RWPE2 (cell line): ENCODE data around the gene ARFIP1.

Experiments
- ATAC-seq: fragments of 200-7000 bp; cut with Tn5 transposase; 3 replicates; pipeline ENCODE4 v1.9.1; 2021; ENCODE audit warnings: low read depth
- DNase-seq: peaks from one replicate; pipeline ENCODE4 v3.0.0-alpha.2; 2020; ENCODE audit warnings: low spot score
- H3K27ac ChIP-seq: fragments of 450-650 bp; 2 replicates; pipeline ENCODE4 v1.5.1; 2017; ENCODE audit warnings: mild to moderate bottlenecking; ENCODE audit not compliant: poor library complexity, severe bottlenecking
- H3K27me3 ChIP-seq: fragments of 250-450 bp; sonication (Bioruptor Pico); 2 replicates; pipeline ENCODE4 v1.5.1; 2021; ENCODE audit warnings: mild to moderate bottlenecking, moderate library complexity; ENCODE audit not compliant: insufficient read depth, poor library complexity, severe bottlenecking
- H3K36me3 ChIP-seq: fragments of 250-450 bp; sonication (Bioruptor Pico); 2 replicates; pipeline ENCODE4 v1.5.1; 2020; ENCODE audit warnings: low read depth, mild to moderate bottlenecking, moderate library complexity
- H3K4me1 ChIP-seq: fragments of 250-450 bp; sonication (Bioruptor Pico); 2 replicates; pipeline ENCODE4 v1.5.1; 2021; ENCODE audit warnings: mild to moderate bottlenecking, moderate library complexity; ENCODE audit not compliant: insufficient read depth, poor library complexity, severe bottlenecking
- H3K4me3 ChIP-seq: fragments of 250-450 bp; sonication (Bioruptor Pico); 2 replicates; pipeline ENCODE4 v1.5.1; 2021; ENCODE audit warnings: mild to moderate bottlenecking, moderate library complexity; ENCODE audit not compliant: severe bottlenecking
- H3K9me3 ChIP-seq: fragments of 250-450 bp; sonication (Bioruptor Pico); 2 replicates; pipeline ENCODE4 v1.5.1; 2021; ENCODE audit warnings: mild to moderate bottlenecking, moderate library complexity; ENCODE audit not compliant: severe bottlenecking
- TF ChIP-seq, protein P1 (sequence below): fragments of 450-650 bp; IDR thresholded peaks from one replicate; pipeline ENCODE4 v1.5.1; 2017; ENCODE audit warnings: mild to moderate bottlenecking, moderate library complexity; ENCODE audit not compliant: poor library complexity, severe bottlenecking

The ARFIP1 gene

DNA sequence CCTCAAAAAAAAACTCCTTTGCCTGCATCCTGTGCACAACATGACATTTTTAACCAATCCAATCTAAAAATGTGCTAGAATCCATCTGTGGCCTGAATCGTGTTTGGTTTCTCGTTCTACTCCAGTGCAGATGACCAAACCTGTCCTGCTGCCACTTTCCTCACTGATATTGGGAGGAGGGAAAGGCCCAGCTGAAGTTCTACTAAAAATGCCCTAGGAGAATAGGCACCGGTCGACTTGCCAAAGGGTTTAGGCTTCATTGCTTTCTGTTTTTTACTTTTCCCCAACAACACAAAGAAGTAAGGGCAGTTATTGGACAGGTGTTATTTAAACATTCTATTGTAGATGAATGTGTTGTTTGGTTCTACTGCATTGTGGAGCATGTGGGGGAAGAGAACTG lies 148.5 kb downstream of the ARFIP1 start:
- Histone ChIP-seq H3K27me3 (no peaks in the 10 kb centered on the region), H3K36me3 (no peaks in the 10 kb centered on the region), H3K27ac (no peak overlapping the region), H3K4me1 (no peaks in the 10 kb centered on the region), H3K9me3 (no peaks in the 10 kb centered on the region), H3K4me3 (no peak overlapping the region)
- TF ChIP-seq, protein P1, sequence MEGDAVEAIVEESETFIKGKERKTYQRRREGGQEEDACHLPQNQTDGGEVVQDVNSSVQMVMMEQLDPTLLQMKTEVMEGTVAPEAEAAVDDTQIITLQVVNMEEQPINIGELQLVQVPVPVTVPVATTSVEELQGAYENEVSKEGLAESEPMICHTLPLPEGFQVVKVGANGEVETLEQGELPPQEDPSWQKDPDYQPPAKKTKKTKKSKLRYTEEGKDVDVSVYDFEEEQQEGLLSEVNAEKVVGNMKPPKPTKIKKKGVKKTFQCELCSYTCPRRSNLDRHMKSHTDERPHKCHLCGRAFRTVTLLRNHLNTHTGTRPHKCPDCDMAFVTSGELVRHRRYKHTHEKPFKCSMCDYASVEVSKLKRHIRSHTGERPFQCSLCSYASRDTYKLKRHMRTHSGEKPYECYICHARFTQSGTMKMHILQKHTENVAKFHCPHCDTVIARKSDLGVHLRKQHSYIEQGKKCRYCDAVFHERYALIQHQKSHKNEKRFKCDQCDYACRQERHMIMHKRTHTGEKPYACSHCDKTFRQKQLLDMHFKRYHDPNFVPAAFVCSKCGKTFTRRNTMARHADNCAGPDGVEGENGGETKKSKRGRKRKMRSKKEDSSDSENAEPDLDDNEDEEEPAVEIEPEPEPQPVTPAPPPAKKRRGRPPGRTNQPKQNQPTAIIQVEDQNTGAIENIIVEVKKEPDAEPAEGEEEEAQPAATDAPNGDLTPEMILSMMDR, result no peak
- ATAC-seq (no peak), DNase-seq (no peak)

DNA sequence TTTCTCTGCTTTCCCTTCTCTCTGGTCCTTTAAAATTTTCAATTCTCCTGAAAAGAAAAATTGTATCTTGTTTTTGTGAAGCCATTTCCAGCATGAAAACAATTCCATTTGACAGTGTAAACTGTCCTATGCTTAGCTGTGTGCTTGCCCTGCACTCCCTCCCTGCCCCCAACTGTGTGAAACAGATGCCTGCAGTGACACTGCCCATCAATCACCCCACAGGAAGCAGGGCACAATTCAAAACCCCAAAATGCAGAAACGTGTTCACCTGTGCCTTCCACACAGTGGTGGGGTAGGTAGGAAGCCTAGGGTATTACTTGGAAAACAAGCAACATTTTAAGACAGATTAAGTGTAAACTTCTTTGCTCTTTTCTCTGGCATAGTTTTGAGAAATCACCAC lies 150.1 kb downstream of the ARFIP1 start:
- TF ChIP-seq, protein P1, result no peak
- Histone ChIP-seq H3K9me3 (no peaks in the 10 kb centered on the region), H3K36me3 (no peaks in the 10 kb centered on the region), H3K27me3 (no peaks in the 10 kb centered on the region), H3K27ac (no peak overlapping the region), H3K4me1 (no peaks in the 10 kb centered on the region), H3K4me3 (no peak overlapping the region)
- DNase-seq (no peak), ATAC-seq (no peak)

DNA sequence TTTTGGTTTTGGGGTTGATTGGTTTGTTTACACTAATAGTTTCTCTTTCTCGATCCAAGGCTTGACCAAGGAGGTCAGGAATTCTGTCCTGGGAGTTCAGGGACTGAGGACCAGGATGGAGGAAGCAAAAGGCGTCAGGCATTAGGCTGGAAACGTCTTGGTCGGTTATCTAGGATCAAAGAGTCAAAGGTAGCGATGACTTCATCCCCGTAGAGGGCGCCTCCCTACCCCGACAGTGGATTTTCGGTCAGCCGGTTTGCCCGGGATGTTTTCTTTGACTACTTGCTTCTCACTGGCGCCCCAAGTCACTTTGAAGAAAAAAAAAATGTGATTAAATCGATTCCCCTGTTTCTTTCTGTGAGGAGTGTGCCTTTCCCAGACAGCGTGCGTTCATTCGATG lies 155.4 kb downstream of the ARFIP1 start:
- ATAC-seq, result no peak
- Histone ChIP-seq H3K27ac (no peak overlapping the region), H3K9me3 (no peaks in the 10 kb centered on the region), H3K4me3 (no peak overlapping the region), H3K36me3 (no peaks in the 10 kb centered on the region), H3K4me1 (peaks cover 4% of the 10 kb centered on the region), H3K27me3 (no peaks in the 10 kb centered on the region)
- TF ChIP-seq, protein P1, result no peak
- no peak for DNase-seq

GRCh38 chr4:152935631-152936445 lies 156.1 kb downstream of the ARFIP1 start, which contains the start of gene FHDC1:
Gene FHDC1 (plus strand): TSS chr4:152936323. CDS start chr4:152943058, 6,735 bp downstream.
- peak within 1 kb of the TSS; percentile 63 for H3K4me3 ChIP-seq
- peak; percentile 90 for ATAC-seq
- H3K4me1 ChIP-seq, result peaks cover 4% of the 10 kb centered on the region
- H3K9me3 ChIP-seq, result no peaks in the 10 kb centered on the region
- peak; percentile 77 for DNase-seq
- TF ChIP-seq, protein P1, result no peak
- no peak within 1 kb of the TSS for H3K27ac ChIP-seq
- no peaks in the 10 kb centered on the region for H3K27me3 ChIP-seq
- no peaks in the 10 kb centered on the region for H3K36me3 ChIP-seq
